WTC11 (cell line): ENCODE measurements around the gene FAM177A1. TPM values are rescaled to one million over a fixed set of nuclear protein-coding genes. Genes with fewer than 3 reads are reported as not detected.
A peak's percentile ranks its signal among the peaks of the same experiment; 100 is the strongest.

Experiments used
- ATAC-seq: fragments of 200-7000 bp; cut with Tn5 transposase; 2 replicates; pipeline ENCODE4 v1.10.0; 2021; ENCODE audit warnings: mild to moderate bottlenecking, moderate library complexity
- CTCF ChIA-PET: fragments of 300-600 bp; sonication (Branson Sonifier 250); formaldehyde crosslinking; loops from one replicate; lab custom pipeline; 2021; ENCODE audit warnings: antibody characterized with exemption; lab: Charles Lee
- POLR2A ChIA-PET: fragments of 350-600 bp; sonication (Branson Sonifier 250); formaldehyde crosslinking; loops from one replicate; lab custom pipeline; 2021; ENCODE audit warnings: antibody characterized with exemption; lab: Charles Lee
- DNase-seq: peaks from one replicate; pipeline ENCODE4 v3.0.0; 2021; ENCODE audit warnings: low spot score
- H3K27ac Mint-ChIP-seq: 2 replicates; pipeline ENCODE4 v1.8.0; 2021; ENCODE audit warnings: mixed read lengths
- H3K27me3 Mint-ChIP-seq: 2 replicates; pipeline ENCODE4 v1.8.0; 2021; ENCODE audit warnings: low read depth, mild to moderate bottlenecking, moderate library complexity, mixed read lengths
- H3K36me3 Mint-ChIP-seq: 2 replicates; pipeline ENCODE4 v1.8.0; 2021; ENCODE audit warnings: mixed read lengths
- H3K4me1 Mint-ChIP-seq: 2 replicates; pipeline ENCODE4 v1.8.0; 2022; ENCODE audit warnings: mixed read lengths
- H3K4me3 Mint-ChIP-seq: 2 replicates; pipeline ENCODE4 v1.8.0; 2021; ENCODE audit warnings: mild to moderate bottlenecking, moderate library complexity, mixed read lengths
- H3K9me3 Mint-ChIP-seq: 2 replicates; pipeline ENCODE4 v1.8.0; 2021; ENCODE audit warnings: mixed read lengths
- ETV6 ChIP-seq: sonication (generic); formaldehyde crosslinking; IDR thresholded peaks from 2 replicates; pipeline ENCODE4 v1.8.1; 2022; ENCODE audit warnings: mild to moderate bottlenecking, missing genetic modification reagents
- FOXK1 ChIP-seq: sonication (generic); formaldehyde crosslinking; IDR thresholded peaks from 2 replicates; pipeline ENCODE4 v1.8.0; 2022; ENCODE audit warnings: mild to moderate bottlenecking, moderate library complexity, missing genetic modification reagents
- FOXP1 ChIP-seq: sonication (generic); formaldehyde crosslinking; IDR thresholded peaks from 2 replicates; pipeline ENCODE4 v1.8.0; 2022; ENCODE audit warnings: missing genetic modification reagents, mild to moderate bottlenecking, moderate library complexity, borderline replicate concordance
- GRHL2 ChIP-seq: fragments of 250-450 bp; sonication (Bioruptor Pico); IDR thresholded peaks from 2 replicates; pipeline ENCODE4 v1.8.0; 2022; ENCODE audit warnings: mild to moderate bottlenecking, moderate library complexity; ENCODE audit not compliant: insufficient replicate concordance, severe bottlenecking
- IRF2 ChIP-seq: sonication (generic); formaldehyde crosslinking; IDR thresholded peaks from 2 replicates; pipeline ENCODE4 v1.8.0; 2022; ENCODE audit warnings: low read depth, missing genetic modification reagents, borderline replicate concordance
- KAT7 ChIP-seq: sonication (generic); formaldehyde crosslinking; IDR thresholded peaks from 2 replicates; pipeline ENCODE4 v1.8.1; 2023; ENCODE audit warnings: missing genetic modification reagents, mild to moderate bottlenecking, borderline replicate concordance
- MYBL2 ChIP-seq: sonication (generic); formaldehyde crosslinking; IDR thresholded peaks from 2 replicates; pipeline ENCODE4 v1.8.1; 2023; ENCODE audit warnings: mild to moderate bottlenecking, moderate library complexity, missing genetic modification reagents
- SMAD3 ChIP-seq: sonication (generic); formaldehyde crosslinking; IDR thresholded peaks from 2 replicates; pipeline ENCODE4 v1.8.0; 2022; ENCODE audit warnings: missing genetic modification reagents, mild to moderate bottlenecking, borderline replicate concordance
- TCF7 ChIP-seq: sonication (generic); formaldehyde crosslinking; IDR thresholded peaks from 2 replicates; pipeline ENCODE4 v1.8.0; 2022; ENCODE audit warnings: mild to moderate bottlenecking, low read depth, missing genetic modification reagents, moderate library complexity
- ZNF138 ChIP-seq: sonication (generic); formaldehyde crosslinking; conservative IDR thresholded peaks from 2 replicates; pipeline ENCODE4 v1.8.1; 2022; ENCODE audit warnings: mild to moderate bottlenecking, moderate library complexity, missing genetic modification reagents
- ZNF219 ChIP-seq: sonication (generic); formaldehyde crosslinking; IDR thresholded peaks from 2 replicates; pipeline ENCODE4 v1.8.0; 2023; ENCODE audit warnings: missing genetic modification reagents, mild to moderate bottlenecking, borderline replicate concordance
- ZNF281 ChIP-seq: sonication (generic); formaldehyde crosslinking; IDR thresholded peaks from 2 replicates; pipeline ENCODE4 v1.8.0; 2023; ENCODE audit warnings: mild to moderate bottlenecking, missing genetic modification reagents
- ZNF671 ChIP-seq: fragments of 250-450 bp; sonication (Bioruptor Pico); IDR thresholded peaks from 2 replicates; pipeline ENCODE4 v1.8.0; 2021; ENCODE audit warnings: mild to moderate bottlenecking
- total RNA-seq: library from RNA; stranded (reverse); gene quantifications from 3 replicates; pipeline ENCODE4 v1.2.3, GENCODE V29; 2021
- TF ChIP-seq, protein P1 (sequence below): sonication (generic); formaldehyde crosslinking; IDR thresholded peaks from 2 replicates; pipeline ENCODE4 v1.8.1; 2023; ENCODE audit warnings: mild to moderate bottlenecking, missing genetic modification reagents, moderate library complexity
- TF ChIP-seq, protein P2 (sequence below): sonication (generic); formaldehyde crosslinking; conservative IDR thresholded peaks from 2 replicates; pipeline ENCODE4 v1.8.1; 2023; ENCODE audit warnings: mild to moderate bottlenecking, low read depth, missing genetic modification reagents, moderate library complexity
- TF ChIP-seq, protein P3 (sequence below): fragments of 200-600 bp; IDR thresholded peaks from 2 replicates; pipeline ENCODE4 v1.8.0; 2022; ENCODE audit warnings: antibody characterized with exemption
- TF ChIP-seq, protein P4 (sequence below): sonication (generic); formaldehyde crosslinking; IDR thresholded peaks from 2 replicates; pipeline ENCODE4 v1.8.0; 2022; ENCODE audit warnings: mild to moderate bottlenecking, missing genetic modification reagents

The FAM177A1 gene
- total RNA-seq, 1 experiment from 2014 or later, result 44.7 TPM

GRCh38 chr14:35107866-35108265 is 61.8 kb downstream of the FAM177A1 start:
- no peak for ATAC-seq
- Mint-ChIP-seq H3K4me1 (peaks cover 10% of the 10 kb centered on the region), H3K9me3 (peaks cover 18% of the 10 kb centered on the region), H3K4me3 (no peak overlapping the region), H3K36me3 (peaks cover 46% of the 10 kb centered on the region)
- ChIA-PET CTCF (interaction anchor here (0.7 kb wide), 1 partner anchor 14 kb away, joined by 3 read pairs; the partner anchor contains the start of gene PPP2R3C), POLR2A (no interaction called here)
- TF ChIP-seq TCF7 (CRISPR knock-in tag) (no peak), ZNF281 (no peak)
- TF ChIP-seq, protein P1, sequence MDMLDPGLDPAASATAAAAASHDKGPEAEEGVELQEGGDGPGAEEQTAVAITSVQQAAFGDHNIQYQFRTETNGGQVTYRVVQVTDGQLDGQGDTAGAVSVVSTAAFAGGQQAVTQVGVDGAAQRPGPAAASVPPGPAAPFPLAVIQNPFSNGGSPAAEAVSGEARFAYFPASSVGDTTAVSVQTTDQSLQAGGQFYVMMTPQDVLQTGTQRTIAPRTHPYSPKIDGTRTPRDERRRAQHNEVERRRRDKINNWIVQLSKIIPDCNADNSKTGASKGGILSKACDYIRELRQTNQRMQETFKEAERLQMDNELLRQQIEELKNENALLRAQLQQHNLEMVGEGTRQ (CRISPR knock-in tag), result no peak
- TF ChIP-seq, all 79 proteins: peak for 0
- Mint-ChIP-seq H3K27me3 (no peaks in the 10 kb centered on the region), H3K27ac (no peak overlapping the region)
- no peak for DNase-seq

DNA sequence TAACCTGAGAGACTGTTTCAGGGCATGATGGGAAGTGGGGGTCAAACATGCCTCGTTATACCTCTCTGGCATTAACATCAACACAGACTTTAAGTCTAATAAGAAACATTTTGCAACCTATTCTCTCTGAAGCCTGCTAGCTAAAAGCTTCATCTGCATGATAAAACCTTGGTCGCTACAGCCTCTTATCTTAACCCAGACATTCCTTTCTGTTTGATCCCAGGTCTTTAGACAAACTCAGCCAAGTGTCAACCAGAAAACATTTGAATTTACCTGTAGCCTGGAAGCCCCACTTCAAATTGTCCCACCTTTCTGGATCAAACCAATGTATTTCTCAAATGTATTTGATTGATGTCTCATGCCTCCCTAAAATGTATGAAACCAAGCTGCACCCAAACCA is 66.6 kb downstream of the FAM177A1 start:
- Mint-ChIP-seq H3K27me3 (no peaks in the 10 kb centered on the region), H3K27ac (peak overlapping the region; percentile 29), H3K4me3 (no peak overlapping the region), H3K9me3 (peaks cover 19% of the 10 kb centered on the region), H3K4me1 (peaks cover 16% of the 10 kb centered on the region), H3K36me3 (peaks cover 62% of the 10 kb centered on the region)
- ChIA-PET CTCF (no interaction called here), POLR2A (no interaction called here)
- ATAC-seq (no peak), DNase-seq (no peak)
- TF ChIP-seq FOXK1 (CRISPR knock-in tag) (no peak), MYBL2 (CRISPR knock-in tag) (no peak), SMAD3 (CRISPR knock-in tag) (no peak), ZNF138 (CRISPR knock-in tag) (no peak), KAT7 (no peak), IRF2 (CRISPR knock-in tag) (no peak), ZNF671 (no peak), ZNF219 (CRISPR knock-in tag) (no peak), FOXP1 (no peak), ETV6 (CRISPR knock-in tag) (no peak), GRHL2 (CRISPR knock-in tag) (no peak)
- TF ChIP-seq, protein P2, sequence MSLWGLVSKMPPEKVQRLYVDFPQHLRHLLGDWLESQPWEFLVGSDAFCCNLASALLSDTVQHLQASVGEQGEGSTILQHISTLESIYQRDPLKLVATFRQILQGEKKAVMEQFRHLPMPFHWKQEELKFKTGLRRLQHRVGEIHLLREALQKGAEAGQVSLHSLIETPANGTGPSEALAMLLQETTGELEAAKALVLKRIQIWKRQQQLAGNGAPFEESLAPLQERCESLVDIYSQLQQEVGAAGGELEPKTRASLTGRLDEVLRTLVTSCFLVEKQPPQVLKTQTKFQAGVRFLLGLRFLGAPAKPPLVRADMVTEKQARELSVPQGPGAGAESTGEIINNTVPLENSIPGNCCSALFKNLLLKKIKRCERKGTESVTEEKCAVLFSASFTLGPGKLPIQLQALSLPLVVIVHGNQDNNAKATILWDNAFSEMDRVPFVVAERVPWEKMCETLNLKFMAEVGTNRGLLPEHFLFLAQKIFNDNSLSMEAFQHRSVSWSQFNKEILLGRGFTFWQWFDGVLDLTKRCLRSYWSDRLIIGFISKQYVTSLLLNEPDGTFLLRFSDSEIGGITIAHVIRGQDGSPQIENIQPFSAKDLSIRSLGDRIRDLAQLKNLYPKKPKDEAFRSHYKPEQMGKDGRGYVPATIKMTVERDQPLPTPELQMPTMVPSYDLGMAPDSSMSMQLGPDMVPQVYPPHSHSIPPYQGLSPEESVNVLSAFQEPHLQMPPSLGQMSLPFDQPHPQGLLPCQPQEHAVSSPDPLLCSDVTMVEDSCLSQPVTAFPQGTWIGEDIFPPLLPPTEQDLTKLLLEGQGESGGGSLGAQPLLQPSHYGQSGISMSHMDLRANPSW, result no peak
- TF ChIP-seq, protein P3, sequence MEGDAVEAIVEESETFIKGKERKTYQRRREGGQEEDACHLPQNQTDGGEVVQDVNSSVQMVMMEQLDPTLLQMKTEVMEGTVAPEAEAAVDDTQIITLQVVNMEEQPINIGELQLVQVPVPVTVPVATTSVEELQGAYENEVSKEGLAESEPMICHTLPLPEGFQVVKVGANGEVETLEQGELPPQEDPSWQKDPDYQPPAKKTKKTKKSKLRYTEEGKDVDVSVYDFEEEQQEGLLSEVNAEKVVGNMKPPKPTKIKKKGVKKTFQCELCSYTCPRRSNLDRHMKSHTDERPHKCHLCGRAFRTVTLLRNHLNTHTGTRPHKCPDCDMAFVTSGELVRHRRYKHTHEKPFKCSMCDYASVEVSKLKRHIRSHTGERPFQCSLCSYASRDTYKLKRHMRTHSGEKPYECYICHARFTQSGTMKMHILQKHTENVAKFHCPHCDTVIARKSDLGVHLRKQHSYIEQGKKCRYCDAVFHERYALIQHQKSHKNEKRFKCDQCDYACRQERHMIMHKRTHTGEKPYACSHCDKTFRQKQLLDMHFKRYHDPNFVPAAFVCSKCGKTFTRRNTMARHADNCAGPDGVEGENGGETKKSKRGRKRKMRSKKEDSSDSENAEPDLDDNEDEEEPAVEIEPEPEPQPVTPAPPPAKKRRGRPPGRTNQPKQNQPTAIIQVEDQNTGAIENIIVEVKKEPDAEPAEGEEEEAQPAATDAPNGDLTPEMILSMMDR, result no peak
- TF ChIP-seq, protein P4, sequence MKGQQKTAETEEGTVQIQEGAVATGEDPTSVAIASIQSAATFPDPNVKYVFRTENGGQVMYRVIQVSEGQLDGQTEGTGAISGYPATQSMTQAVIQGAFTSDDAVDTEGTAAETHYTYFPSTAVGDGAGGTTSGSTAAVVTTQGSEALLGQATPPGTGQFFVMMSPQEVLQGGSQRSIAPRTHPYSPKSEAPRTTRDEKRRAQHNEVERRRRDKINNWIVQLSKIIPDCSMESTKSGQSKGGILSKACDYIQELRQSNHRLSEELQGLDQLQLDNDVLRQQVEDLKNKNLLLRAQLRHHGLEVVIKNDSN (CRISPR knock-in tag), result no peak
